Neural progenitor cell (in vitro differentiated cells): ENCODE measurements around the gene AIF1L. TPM values are rescaled to one million over a fixed set of nuclear protein-coding genes. Genes with fewer than 3 reads are reported as not detected.

Source experiments
- DNase-seq: peaks from one replicate; pipeline ENCODE4 v3.0.0-alpha.2; 2016; ENCODE audit warnings: low spot score
- H2AFZ ChIP-seq: fragments of 200-600 bp; sonication (generic); replicated peaks from 2 replicates; pipeline ENCODE4 v1.6.1; 2016; ENCODE audit warnings: antibody characterized with exemption
- H3F3A ChIP-seq: fragments of 200-600 bp; sonication (generic); 2 replicates; pipeline ENCODE4 v1.6.1; 2016; ENCODE audit warnings: antibody characterized with exemption, low read depth
- H3K27ac ChIP-seq: fragments of 200-600 bp; sonication (generic); 2 replicates; pipeline ENCODE4 v1.5.1; 2016; ENCODE audit warnings: mild to moderate bottlenecking
- H3K27me3 ChIP-seq: fragments of 200-600 bp; sonication (generic); 2 replicates; pipeline ENCODE4 v1.6.1; 2016; ENCODE audit warnings: mild to moderate bottlenecking, moderate library complexity
- H3K36me3 ChIP-seq: fragments of 200-600 bp; sonication (generic); 2 replicates; pipeline ENCODE4 v1.5.1; 2016
- H3K4me1 ChIP-seq: fragments of 200-600 bp; sonication (generic); 2 replicates; pipeline ENCODE4 v1.6.1; 2016; ENCODE audit warnings: mixed run types
- H3K4me2 ChIP-seq: fragments of 200-600 bp; sonication (generic); 2 replicates; pipeline ENCODE4 v1.6.1; 2016
- H3K4me3 ChIP-seq: fragments of 200-600 bp; sonication (generic); 2 replicates; pipeline ENCODE4 v1.5.1; 2016
- H3K79me2 ChIP-seq: fragments of 200-600 bp; sonication (generic); 2 replicates; pipeline ENCODE4 v1.6.1; 2016; ENCODE audit warnings: low read depth
- H3K9ac ChIP-seq: fragments of 200-600 bp; sonication (generic); 2 replicates; pipeline ENCODE4 v1.6.1; 2016
- H3K9me3 ChIP-seq: fragments of 200-600 bp; sonication (generic); 2 replicates; pipeline ENCODE4 v1.5.1; 2016; ENCODE audit warnings: low read depth
- H4K20me1 ChIP-seq: fragments of 200-600 bp; sonication (generic); 2 replicates; pipeline ENCODE4 v1.6.1; 2016; ENCODE audit warnings: low read depth
- H3K27ac Mint-ChIP-seq: 3 replicates; pipeline ENCODE4 v1.8.0; 2021; ENCODE audit warnings: mixed read lengths
- H3K27me3 Mint-ChIP-seq: 2 replicates; pipeline ENCODE4 v1.8.0; 2022; ENCODE audit warnings: low read depth, mild to moderate bottlenecking, inconsistent platforms, moderate library complexity, mixed read lengths; ENCODE audit not compliant: insufficient read depth
- H3K36me3 Mint-ChIP-seq: 3 replicates; pipeline ENCODE4 v1.8.0; 2021; ENCODE audit warnings: mixed read lengths
- H3K4me1 Mint-ChIP-seq: 3 replicates; pipeline ENCODE4 v1.8.0; 2021; ENCODE audit warnings: mixed read lengths
- H3K4me3 Mint-ChIP-seq: 3 replicates; pipeline ENCODE4 v1.8.0; 2021; ENCODE audit warnings: mild to moderate bottlenecking, moderate library complexity, mixed read lengths
- H3K9me3 Mint-ChIP-seq: 3 replicates; pipeline ENCODE4 v1.8.0; 2020; ENCODE audit warnings: mixed read lengths
- EZH2 ChIP-seq: fragments of 200-600 bp; sonication (generic); IDR thresholded peaks from 2 replicates; pipeline ENCODE4 v1.6.1; 2017; ENCODE audit warnings: antibody characterized with exemption, mild to moderate bottlenecking, moderate library complexity
- EZH2phosphoT487 ChIP-seq: fragments of 200-600 bp; sonication (generic); IDR thresholded peaks from 2 replicates; pipeline ENCODE4 v1.6.1; 2017; ENCODE audit warnings: antibody characterized with exemption
- total RNA-seq: library from RNA; depleted of rRNA; stranded (reverse); fragments of >200 nt; gene quantifications from 2 replicates; pipeline ENCODE4 v1.2.3, GENCODE V29; 2015; ENCODE audit warnings: low replicate concordance
- TF ChIP-seq, protein P1 (sequence below): fragments of 200-600 bp; sonication (generic); IDR thresholded peaks from 2 replicates; pipeline ENCODE4 v1.5.1; 2017; ENCODE audit warnings: antibody characterized with exemption, mild to moderate bottlenecking

The AIF1L gene
- total RNA-seq, 1 donor from 2014 or later, result 69.0 TPM

DNA sequence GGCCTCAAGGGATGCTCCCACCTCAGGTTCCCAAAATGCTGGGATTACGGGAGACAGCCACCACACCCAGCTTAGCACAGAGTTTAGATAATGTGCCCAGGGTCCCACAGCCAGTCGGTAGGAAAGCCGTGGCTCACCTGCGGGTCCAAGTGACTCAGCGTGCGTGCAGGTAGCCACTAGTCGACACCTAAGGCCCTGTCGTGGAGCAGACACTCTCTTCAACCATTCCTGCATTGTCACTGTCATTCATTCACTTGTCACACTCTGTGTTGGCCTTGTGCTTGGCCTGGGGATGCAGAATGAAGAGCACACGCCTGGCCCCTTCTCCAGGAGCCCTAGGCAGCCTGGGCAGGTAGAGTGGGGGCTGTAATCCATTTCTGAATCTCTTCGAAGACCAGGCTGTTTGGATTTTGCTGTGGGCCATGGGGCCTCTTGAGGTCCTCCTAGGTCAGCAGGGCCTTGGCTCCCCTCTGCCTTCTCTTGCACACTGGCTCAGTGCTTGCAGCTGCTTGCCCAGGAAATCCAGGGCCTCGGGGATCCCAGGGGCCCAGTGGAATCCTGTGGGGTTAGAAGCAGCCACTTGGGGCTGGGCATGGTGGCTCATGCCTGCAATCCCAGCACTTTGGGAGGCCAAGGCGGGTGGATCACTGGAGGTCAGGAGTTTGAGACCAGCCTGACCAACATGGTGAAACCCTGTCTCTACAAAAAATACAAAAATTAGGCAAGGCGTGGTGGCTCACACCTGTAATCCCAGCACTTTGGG is 6.1 kb upstream of the AIF1L start:
- H3K27ac ChIP-seq, result no peak overlapping the region
- H3K36me3 ChIP-seq, result no peaks in the 10 kb centered on the region
- no peak overlapping the region for H3K4me3 ChIP-seq
- no peak overlapping the region for H3K4me2 ChIP-seq
- H3K9ac ChIP-seq, result no peak overlapping the region
- H3K9me3 ChIP-seq, result no peaks in the 10 kb centered on the region
- H3K27me3 ChIP-seq, result no peaks in the 10 kb centered on the region
- no peak overlapping the region for H3K27ac Mint-ChIP-seq
- H3K36me3 Mint-ChIP-seq, result no peaks in the 10 kb centered on the region
- H3K79me2 ChIP-seq, result no peaks in the 10 kb centered on the region
- peaks cover 9% of the 10 kb centered on the region for H3K4me1 Mint-ChIP-seq
- no peak overlapping the region for H2AFZ ChIP-seq
- TF ChIP-seq EZH2 (no peak), EZH2phosphoT487 (no peak)
- TF ChIP-seq, protein P1, sequence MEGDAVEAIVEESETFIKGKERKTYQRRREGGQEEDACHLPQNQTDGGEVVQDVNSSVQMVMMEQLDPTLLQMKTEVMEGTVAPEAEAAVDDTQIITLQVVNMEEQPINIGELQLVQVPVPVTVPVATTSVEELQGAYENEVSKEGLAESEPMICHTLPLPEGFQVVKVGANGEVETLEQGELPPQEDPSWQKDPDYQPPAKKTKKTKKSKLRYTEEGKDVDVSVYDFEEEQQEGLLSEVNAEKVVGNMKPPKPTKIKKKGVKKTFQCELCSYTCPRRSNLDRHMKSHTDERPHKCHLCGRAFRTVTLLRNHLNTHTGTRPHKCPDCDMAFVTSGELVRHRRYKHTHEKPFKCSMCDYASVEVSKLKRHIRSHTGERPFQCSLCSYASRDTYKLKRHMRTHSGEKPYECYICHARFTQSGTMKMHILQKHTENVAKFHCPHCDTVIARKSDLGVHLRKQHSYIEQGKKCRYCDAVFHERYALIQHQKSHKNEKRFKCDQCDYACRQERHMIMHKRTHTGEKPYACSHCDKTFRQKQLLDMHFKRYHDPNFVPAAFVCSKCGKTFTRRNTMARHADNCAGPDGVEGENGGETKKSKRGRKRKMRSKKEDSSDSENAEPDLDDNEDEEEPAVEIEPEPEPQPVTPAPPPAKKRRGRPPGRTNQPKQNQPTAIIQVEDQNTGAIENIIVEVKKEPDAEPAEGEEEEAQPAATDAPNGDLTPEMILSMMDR, result no peak
- H3K4me1 ChIP-seq, result no peaks in the 10 kb centered on the region
- no peaks in the 10 kb centered on the region for H3K9me3 Mint-ChIP-seq
- DNase-seq, result no peak
- no peak overlapping the region for H3K4me3 Mint-ChIP-seq
- H4K20me1 ChIP-seq, result no peaks in the 10 kb centered on the region
- H3F3A ChIP-seq, result peaks cover 5% of the 10 kb centered on the region
- H3K27me3 Mint-ChIP-seq, result peaks cover 11% of the 10 kb centered on the region

- no peaks in the 10 kb centered on the region for H3K4me1 ChIP-seq
- Mint-ChIP-seq H3K27me3 (peaks cover 14% of the 10 kb centered on the region), H3K9me3 (no peaks in the 10 kb centered on the region), H3K36me3 (no peaks in the 10 kb centered on the region), H3K4me3 (no peak overlapping the region), H3K27ac (peak overlapping the region; percentile 66), H3K4me1 (peaks cover 14% of the 10 kb centered on the region)
- no peak overlapping the region for H3K27ac ChIP-seq
- H3K9ac ChIP-seq, result no peak overlapping the region
- no peaks in the 10 kb centered on the region for H4K20me1 ChIP-seq
- no peaks in the 10 kb centered on the region for H3K27me3 ChIP-seq
- no peak for TF ChIP-seq EZH2
- TF ChIP-seq EZH2phosphoT487, result no peak
- TF ChIP-seq, protein P1, result no peak
- H3F3A ChIP-seq, result peaks cover 15% of the 10 kb centered on the region
- H3K79me2 ChIP-seq, result no peaks in the 10 kb centered on the region
- no peak overlapping the region for H3K4me3 ChIP-seq
- H3K9me3 ChIP-seq, result no peaks in the 10 kb centered on the region
- DNase-seq, result no peak
- no peak overlapping the region for H2AFZ ChIP-seq
- H3K36me3 ChIP-seq, result no peaks in the 10 kb centered on the region
- no peak overlapping the region for H3K4me2 ChIP-seq
These were observed 4.9 kb upstream of the AIF1L start for GRCh38 chr9:131091352-131091992.

DNA sequence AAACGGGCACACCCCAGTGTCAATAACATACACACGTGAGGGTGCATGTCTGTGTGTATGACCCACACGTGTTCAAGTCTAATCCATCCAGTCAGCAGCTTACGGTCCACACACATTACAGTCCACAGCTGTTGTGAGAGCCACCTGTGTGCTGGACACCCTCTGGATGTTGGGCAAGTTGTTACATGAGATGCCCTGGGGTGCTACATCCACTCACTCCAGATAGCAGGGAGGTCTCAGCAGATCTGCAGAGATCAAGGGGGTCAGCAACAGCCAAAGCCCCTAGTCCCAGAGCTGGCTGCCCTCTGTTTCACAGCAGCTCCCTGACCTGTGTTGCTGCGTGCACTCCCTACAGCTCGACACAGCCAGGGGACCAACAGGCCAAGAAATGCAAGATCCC is 4.3 kb upstream of the AIF1L start:
- H3K4me3 Mint-ChIP-seq, result no peak overlapping the region
- TF ChIP-seq EZH2, result no peak
- TF ChIP-seq EZH2phosphoT487, result no peak
- TF ChIP-seq, protein P1, result no peak
- H3K4me2 ChIP-seq, result no peak overlapping the region
- H3F3A ChIP-seq, result peaks cover 21% of the 10 kb centered on the region
- H3K27ac Mint-ChIP-seq, result peak overlapping the region; percentile 66
- no peak overlapping the region for H3K4me3 ChIP-seq
- no peaks in the 10 kb centered on the region for H3K9me3 Mint-ChIP-seq
- peaks cover under 1% of the 10 kb centered on the region for H4K20me1 ChIP-seq
- peaks cover 14% of the 10 kb centered on the region for H3K27me3 Mint-ChIP-seq
- no peak overlapping the region for H3K27ac ChIP-seq
- H3K36me3 ChIP-seq, result no peaks in the 10 kb centered on the region
- H3K4me1 ChIP-seq, result no peaks in the 10 kb centered on the region
- H3K9ac ChIP-seq, result no peak overlapping the region
- no peaks in the 10 kb centered on the region for H3K9me3 ChIP-seq
- no peak overlapping the region for H2AFZ ChIP-seq
- peaks cover 1% of the 10 kb centered on the region for H3K79me2 ChIP-seq
- peaks cover 14% of the 10 kb centered on the region for H3K4me1 Mint-ChIP-seq
- H3K36me3 Mint-ChIP-seq, result no peaks in the 10 kb centered on the region
- DNase-seq, result no peak
- no peaks in the 10 kb centered on the region for H3K27me3 ChIP-seq
